ENCODE results near the gene LRRC47. TPM values are rescaled to one million over a fixed set of nuclear protein-coding genes. Genes with fewer than 3 reads are reported as not detected.
A peak's percentile ranks its signal among the peaks of the same experiment; 100 is the strongest.

LRRC47 gene
- 44.0 to 45.8 TPM (median 45.7 TPM) in 3 replicates for total RNA-seq
- long read RNA-seq, full-length matches to known transcripts: 177 of 191 reads
- long read RNA-seq, partial matches to known transcripts: 4 of 191 reads
- long read RNA-seq, other reads (novel, unspliced or antisense): 10 of 191 reads

GRCh38 chr1:3796215-3797061 is at the start of gene LRRC47:
TSS of gene LRRC47 (minus strand) at chr1:3796498. CDS start at chr1:3796476, 22 bp downstream.
- H3K27me3 Mint-ChIP-seq (ENCODE audit: low read depth): peaks cover 4% of the 10 kb centered on the region
- peaks cover 2% of the 10 kb centered on the region for H3K36me3 Mint-ChIP-seq (ENCODE audit: low read depth)
- H3K4me3 Mint-ChIP-seq (ENCODE audit: unreplicated experiment): peak within 1 kb of the TSS; percentile 85
- peaks cover 46% of the 10 kb centered on the region for H3K4me1 Mint-ChIP-seq (ENCODE audit: low read depth)
- DNase-seq (ENCODE audit: low spot score): peak; percentile 97
- no peaks in the 10 kb centered on the region for H3K9me3 Mint-ChIP-seq (ENCODE audit: low read depth)
- peak; percentile 12 for TF ChIP-seq CTCF (IDR thresholded peaks at IDR 0.05)
- H3K27ac Mint-ChIP-seq (ENCODE audit: unreplicated experiment): peak within 1 kb of the TSS; percentile 79

GRCh38 chr1:3842912-3843311 is 46.6 kb upstream of the LRRC47 start:
- Mint-ChIP-seq H3K27ac (ENCODE audit: unreplicated experiment) (no peak overlapping the region), H3K36me3 (ENCODE audit: low read depth) (peaks cover 42% of the 10 kb centered on the region), H3K4me1 (ENCODE audit: low read depth) (no peaks in the 10 kb centered on the region), H3K27me3 (ENCODE audit: low read depth) (no peaks in the 10 kb centered on the region), H3K4me3 (ENCODE audit: unreplicated experiment) (no peak overlapping the region), H3K9me3 (ENCODE audit: low read depth) (no peaks in the 10 kb centered on the region)
- no peak for TF ChIP-seq CTCF (IDR thresholded peaks at IDR 0.05)
- DNase-seq (ENCODE audit: low spot score): no peak

GRCh38 chr1:3841491-3841890 is 45.2 kb upstream of the LRRC47 start:
- peaks cover 44% of the 10 kb centered on the region for H3K36me3 Mint-ChIP-seq (ENCODE audit: low read depth)
- H3K27ac Mint-ChIP-seq (ENCODE audit: unreplicated experiment): no peak overlapping the region

GRCh38 chr1:3838788-3839187 is 42.5 kb upstream of the LRRC47 start:
- Mint-ChIP-seq H3K36me3 (ENCODE audit: low read depth) (peaks cover 46% of the 10 kb centered on the region), H3K27ac (ENCODE audit: unreplicated experiment) (no peak overlapping the region), H3K27me3 (ENCODE audit: low read depth) (no peaks in the 10 kb centered on the region), H3K9me3 (ENCODE audit: low read depth) (no peaks in the 10 kb centered on the region), H3K4me1 (ENCODE audit: low read depth) (no peaks in the 10 kb centered on the region), H3K4me3 (ENCODE audit: unreplicated experiment) (no peak overlapping the region)
- no peak for TF ChIP-seq CTCF (IDR thresholded peaks at IDR 0.05)
- no peak for DNase-seq (ENCODE audit: low spot score)

More at GRCh38 chr1:3841491-3841890, 45.2 kb upstream of the LRRC47 start:
- Mint-ChIP-seq H3K4me3 (ENCODE audit: unreplicated experiment) (no peak overlapping the region), H3K9me3 (ENCODE audit: low read depth) (no peaks in the 10 kb centered on the region), H3K4me1 (ENCODE audit: low read depth) (no peaks in the 10 kb centered on the region), H3K27me3 (ENCODE audit: low read depth) (no peaks in the 10 kb centered on the region)
- no peak for TF ChIP-seq CTCF (IDR thresholded peaks at IDR 0.05)
- no peak for DNase-seq (ENCODE audit: low spot score)

- Mint-ChIP-seq H3K27ac (ENCODE audit: unreplicated experiment) (no peak overlapping the region), H3K4me3 (ENCODE audit: unreplicated experiment) (no peak overlapping the region), H3K27me3 (ENCODE audit: low read depth) (no peaks in the 10 kb centered on the region), H3K36me3 (ENCODE audit: low read depth) (peaks cover 49% of the 10 kb centered on the region), H3K4me1 (ENCODE audit: low read depth) (no peaks in the 10 kb centered on the region), H3K9me3 (ENCODE audit: low read depth) (no peaks in the 10 kb centered on the region)
- no peak for TF ChIP-seq CTCF (IDR thresholded peaks at IDR 0.05)
- no peak for DNase-seq (ENCODE audit: low spot score)
These were observed 41.4 kb upstream of the LRRC47 start for GRCh38 chr1:3837685-3838084.
